ENCODE results near the gene SLC7A7.
"Not testable (repeated sequence)": the region's sequence is repeated elsewhere in the genome, so short reads cannot be mapped to it uniquely, and the experiment has no call there.

The SLC7A7 gene

GRCh38 chr14:22748206-22748605 is 67.0 kb downstream of the SLC7A7 start:
- no peaks in the 10 kb centered on the region for H3K9me3 ChIP-seq
- H3K4me3 ChIP-seq = no peak overlapping the region
- no peak for DNase-seq
- intact Hi-C loops (cut with DNase I; ENCODE audit: low total_unique reads) = no loop called here
- H3K36me3 ChIP-seq = no peaks in the 10 kb centered on the region
- no peak overlapping the region for H3K27ac ChIP-seq
- peaks cover 0 to 5% of the 10 kb centered on the region in 2 donors for H3K27me3 ChIP-seq
- no peak for TF ChIP-seq CTCF (IDR thresholded peaks at IDR 0.05)
- H3K4me1 ChIP-seq = no peaks in the 10 kb centered on the region

GRCh38 chr14:22747769-22748168 is 67.5 kb downstream of the SLC7A7 start:
- intact Hi-C loops (cut with DNase I; ENCODE audit: low total_unique reads) = no loop called here
- Histone ChIP-seq H3K4me3 (no peak overlapping the region), H3K27me3 (peaks cover 0 to 5% of the 10 kb centered on the region in 2 donors), H3K36me3 (no peaks in the 10 kb centered on the region), H3K4me1 (no peaks in the 10 kb centered on the region), H3K9me3 (no peaks in the 10 kb centered on the region), H3K27ac (no peak overlapping the region)
- no peak for TF ChIP-seq CTCF (IDR thresholded peaks at IDR 0.05)
- DNase-seq = no peak

GRCh38 chr14:22740020-22740419 is 75.2 kb downstream of the SLC7A7 start:
- Histone ChIP-seq H3K36me3 (no peaks in the 10 kb centered on the region), H3K27ac (no peak overlapping the region), H3K4me1 (no peaks in the 10 kb centered on the region), H3K27me3 (no peaks in the 10 kb centered on the region), H3K4me3 (no peak overlapping the region), H3K9me3 (no peaks in the 10 kb centered on the region)
- DNase-seq = no peak
- intact Hi-C loops (cut with DNase I; ENCODE audit: low total_unique reads) = no loop called here
- no peak for TF ChIP-seq CTCF (IDR thresholded peaks at IDR 0.05)

- TF ChIP-seq CTCF (IDR thresholded peaks at IDR 0.05) = no peak
- DNase-seq = no peak
- intact Hi-C loops (cut with DNase I; ENCODE audit: low total_unique reads) = no loop called here
- Histone ChIP-seq H3K4me3 (no peak overlapping the region), H3K36me3 (no peaks in the 10 kb centered on the region), H3K27me3 (no peaks in the 10 kb centered on the region), H3K4me1 (no peaks in the 10 kb centered on the region), H3K27ac (no peak overlapping the region), H3K9me3 (no peaks in the 10 kb centered on the region)
Measured at GRCh38 chr14:22739423-22739822, 75.8 kb downstream of the SLC7A7 start.

GRCh38 chr14:22737052-22737451 is 78.2 kb downstream of the SLC7A7 start:
- intact Hi-C loops (cut with DNase I; ENCODE audit: low total_unique reads) = no loop called here
- H3K9me3 ChIP-seq = no peaks in the 10 kb centered on the region
- no peak for DNase-seq
- no peak for TF ChIP-seq CTCF (IDR thresholded peaks at IDR 0.05)
- no peaks in the 10 kb centered on the region for H3K27me3 ChIP-seq
- H3K27ac ChIP-seq = no peak overlapping the region
- H3K36me3 ChIP-seq = no peaks in the 10 kb centered on the region
- H3K4me3 ChIP-seq = no peak overlapping the region
- H3K4me1 ChIP-seq = no peaks in the 10 kb centered on the region

GRCh38 chr14:22736384-22736783 is 78.9 kb downstream of the SLC7A7 start:
- H3K27ac ChIP-seq; H3K4me3 ChIP-seq; H3K4me1 ChIP-seq; H3K27me3 ChIP-seq; intact Hi-C loops (cut with DNase I; ENCODE audit: low total_unique reads); H3K9me3 ChIP-seq; H3K36me3 ChIP-seq; DNase-seq: not testable (repeated sequence)
